ENCODE data around the gene CUTA. TPM values are rescaled to one million over a fixed set of nuclear protein-coding genes. Genes with fewer than 3 reads are reported as not detected.

CUTA gene
- total and polyA plus RNA-seq, 2 of the 13 experiments (the other 11 are each of a cell fraction or from before 2014, with no cell fraction given), result 170 to 180 TPM

DNA sequence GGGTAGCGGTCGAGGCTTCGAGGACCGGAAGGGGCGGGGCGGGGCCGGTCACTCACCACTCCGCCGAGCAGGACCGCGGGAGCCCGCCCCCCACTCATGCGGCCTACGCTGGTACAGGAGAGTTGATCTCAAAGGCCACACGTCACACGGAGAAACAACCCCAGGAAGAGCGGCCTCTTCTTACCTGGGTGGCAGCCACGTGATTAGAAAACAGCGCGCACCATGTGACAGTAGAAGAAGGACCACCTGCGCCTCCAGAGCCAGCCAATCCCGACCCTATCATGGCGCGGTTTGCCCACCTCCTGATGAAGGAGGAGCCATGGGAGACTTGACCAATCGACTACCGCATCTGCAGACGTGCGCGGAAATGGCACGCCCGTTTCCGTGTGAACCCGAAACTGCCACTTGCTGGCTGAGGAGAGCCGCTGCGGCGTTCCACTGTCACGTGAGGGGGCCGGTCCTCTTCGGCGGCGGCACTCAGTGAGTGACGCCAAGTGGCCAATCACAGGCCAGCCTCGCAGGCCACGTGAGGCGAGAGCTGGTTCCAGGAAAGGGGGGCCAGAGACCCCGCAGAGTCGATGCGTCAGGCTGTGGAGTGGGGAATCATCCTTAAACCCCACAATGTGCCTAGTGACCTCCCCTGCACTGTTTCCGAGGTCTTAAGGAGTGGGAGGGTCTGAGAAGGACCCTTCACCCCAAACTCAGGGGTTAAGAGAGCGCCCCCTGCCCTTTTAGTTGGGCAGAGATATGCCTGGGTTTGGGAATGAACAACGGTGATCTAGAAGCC is at the start of gene CUTA (continued):
- peak; percentile 92 for TF ChIP-seq THAP11 (CRISPR knock-in tag; IDR thresholded peaks at IDR 0.05)
- peak; percentile 88 for TF ChIP-seq FOXK2 (IDR thresholded peaks at IDR 0.05)
- TF ChIP-seq ZNF883 (CRISPR knock-in tag; IDR thresholded peaks at IDR 0.05; ENCODE audit: not compliant biosample characterization), result peak; percentile 96
- peak; percentile 92 for TF ChIP-seq ZNF781 (CRISPR knock-in tag; IDR thresholded peaks at IDR 0.05; ENCODE audit: borderline replicate concordance, not compliant biosample characterization)
- no peak for TF ChIP-seq MBNL3 (CRISPR knock-in tag; conservative IDR thresholded peaks at IDR 0.05)
- TF ChIP-seq RFX1 (IDR thresholded peaks at IDR 0.05), result peak; percentile 41; the same call in 1 of the 2 replicates
- 0 out of 2 replicates have a peak, but pooled peaks have one; percentile 65 for TF ChIP-seq ZNF234 (CRISPR knock-in tag; conservative IDR thresholded peaks at IDR 0.05)
- TF ChIP-seq, protein P1, sequence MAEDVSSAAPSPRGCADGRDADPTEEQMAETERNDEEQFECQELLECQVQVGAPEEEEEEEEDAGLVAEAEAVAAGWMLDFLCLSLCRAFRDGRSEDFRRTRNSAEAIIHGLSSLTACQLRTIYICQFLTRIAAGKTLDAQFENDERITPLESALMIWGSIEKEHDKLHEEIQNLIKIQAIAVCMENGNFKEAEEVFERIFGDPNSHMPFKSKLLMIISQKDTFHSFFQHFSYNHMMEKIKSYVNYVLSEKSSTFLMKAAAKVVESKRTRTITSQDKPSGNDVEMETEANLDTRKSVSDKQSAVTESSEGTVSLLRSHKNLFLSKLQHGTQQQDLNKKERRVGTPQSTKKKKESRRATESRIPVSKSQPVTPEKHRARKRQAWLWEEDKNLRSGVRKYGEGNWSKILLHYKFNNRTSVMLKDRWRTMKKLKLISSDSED (CRISPR knock-in tag; IDR thresholded peaks at IDR 0.05), result no peak
- TF ChIP-seq, protein P2, sequence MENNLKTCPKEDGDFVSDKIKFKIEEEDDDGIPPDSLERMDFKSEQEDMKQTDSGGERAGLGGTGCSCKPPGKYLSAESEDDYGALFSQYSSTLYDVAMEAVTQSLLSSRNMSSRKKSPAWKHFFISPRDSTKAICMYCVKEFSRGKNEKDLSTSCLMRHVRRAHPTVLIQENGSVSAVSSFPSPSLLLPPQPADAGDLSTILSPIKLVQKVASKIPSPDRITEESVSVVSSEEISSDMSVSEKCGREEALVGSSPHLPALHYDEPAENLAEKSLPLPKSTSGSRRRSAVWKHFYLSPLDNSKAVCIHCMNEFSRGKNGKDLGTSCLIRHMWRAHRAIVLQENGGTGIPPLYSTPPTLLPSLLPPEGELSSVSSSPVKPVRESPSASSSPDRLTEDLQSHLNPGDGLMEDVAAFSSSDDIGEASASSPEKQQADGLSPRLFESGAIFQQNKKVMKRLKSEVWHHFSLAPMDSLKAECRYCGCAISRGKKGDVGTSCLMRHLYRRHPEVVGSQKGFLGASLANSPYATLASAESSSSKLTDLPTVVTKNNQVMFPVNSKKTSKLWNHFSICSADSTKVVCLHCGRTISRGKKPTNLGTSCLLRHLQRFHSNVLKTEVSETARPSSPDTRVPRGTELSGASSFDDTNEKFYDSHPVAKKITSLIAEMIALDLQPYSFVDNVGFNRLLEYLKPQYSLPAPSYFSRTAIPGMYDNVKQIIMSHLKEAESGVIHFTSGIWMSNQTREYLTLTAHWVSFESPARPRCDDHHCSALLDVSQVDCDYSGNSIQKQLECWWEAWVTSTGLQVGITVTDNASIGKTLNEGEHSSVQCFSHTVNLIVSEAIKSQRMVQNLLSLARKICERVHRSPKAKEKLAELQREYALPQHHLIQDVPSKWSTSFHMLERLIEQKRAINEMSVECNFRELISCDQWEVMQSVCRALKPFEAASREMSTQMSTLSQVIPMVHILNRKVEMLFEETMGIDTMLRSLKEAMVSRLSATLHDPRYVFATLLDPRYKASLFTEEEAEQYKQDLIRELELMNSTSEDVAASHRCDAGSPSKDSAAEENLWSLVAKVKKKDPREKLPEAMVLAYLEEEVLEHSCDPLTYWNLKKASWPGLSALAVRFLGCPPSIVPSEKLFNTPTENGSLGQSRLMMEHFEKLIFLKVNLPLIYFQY (CRISPR knock-in tag; IDR thresholded peaks at IDR 0.05; ENCODE audit: borderline replicate concordance), result 0 out of 2 replicates have a peak, but pooled peaks have one; percentile 10
- TF ChIP-seq, protein P3, sequence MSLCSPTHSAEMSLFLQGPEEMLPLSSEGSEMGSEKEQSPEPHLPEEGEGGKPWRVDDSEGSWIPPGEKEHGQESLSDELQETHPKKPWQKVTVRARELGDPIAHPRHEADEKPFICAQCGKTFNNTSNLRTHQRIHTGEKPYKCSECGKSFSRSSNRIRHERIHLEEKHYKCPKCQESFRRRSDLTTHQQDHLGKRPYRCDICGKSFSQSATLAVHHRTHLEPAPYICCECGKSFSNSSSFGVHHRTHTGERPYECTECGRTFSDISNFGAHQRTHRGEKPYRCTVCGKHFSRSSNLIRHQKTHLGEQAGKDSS (CRISPR knock-in tag; IDR thresholded peaks at IDR 0.05; ENCODE audit: borderline replicate concordance, low read depth), result 0 out of 2 replicates have a peak, but pooled peaks have one; percentile 15
- TF ChIP-seq, protein P4, sequence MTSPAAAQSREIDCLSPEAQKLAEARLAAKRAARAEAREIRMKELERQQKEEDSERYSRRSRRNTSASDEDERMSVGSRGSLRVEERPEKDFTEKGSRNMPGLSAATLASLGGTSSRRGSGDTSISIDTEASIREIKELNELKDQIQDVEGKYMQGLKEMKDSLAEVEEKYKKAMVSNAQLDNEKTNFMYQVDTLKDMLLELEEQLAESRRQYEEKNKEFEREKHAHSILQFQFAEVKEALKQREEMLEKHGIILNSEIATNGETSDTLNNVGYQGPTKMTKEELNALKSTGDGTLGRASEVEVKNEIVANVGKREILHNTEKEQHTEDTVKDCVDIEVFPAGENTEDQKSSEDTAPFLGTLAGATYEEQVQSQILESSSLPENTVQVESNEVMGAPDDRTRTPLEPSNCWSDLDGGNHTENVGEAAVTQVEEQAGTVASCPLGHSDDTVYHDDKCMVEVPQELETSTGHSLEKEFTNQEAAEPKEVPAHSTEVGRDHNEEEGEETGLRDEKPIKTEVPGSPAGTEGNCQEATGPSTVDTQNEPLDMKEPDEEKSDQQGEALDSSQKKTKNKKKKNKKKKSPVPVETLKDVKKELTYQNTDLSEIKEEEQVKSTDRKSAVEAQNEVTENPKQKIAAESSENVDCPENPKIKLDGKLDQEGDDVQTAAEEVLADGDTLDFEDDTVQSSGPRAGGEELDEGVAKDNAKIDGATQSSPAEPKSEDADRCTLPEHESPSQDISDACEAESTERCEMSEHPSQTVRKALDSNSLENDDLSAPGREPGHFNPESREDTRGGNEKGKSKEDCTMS (CRISPR knock-in tag; conservative IDR thresholded peaks at IDR 0.05), result 0 out of 2 replicates have a peak, but pooled peaks have one; percentile 42
- TF ChIP-seq ZSCAN31 (CRISPR knock-in tag; IDR thresholded peaks at IDR 0.05; ENCODE audit: low read depth), result peak; percentile 75
- peak; percentile 84; the same call in 1 of the 2 replicates for TF ChIP-seq SSRP1 (CRISPR knock-in tag; IDR thresholded peaks at IDR 0.05)
- 0 out of 2 replicates have a peak, but pooled peaks have one; percentile 35 for TF ChIP-seq ZNF891 (CRISPR knock-in tag; IDR thresholded peaks at IDR 0.05)
- TF ChIP-seq RAD51 (IDR thresholded peaks at IDR 0.05; ENCODE audit: borderline replicate concordance), result peak; percentile 99
- TF ChIP-seq ESRRA (CRISPR knock-in tag; IDR thresholded peaks at IDR 0.05; ENCODE audit: low read depth), result peak; percentile 73; the same call in 1 of the 2 replicates
- TF ChIP-seq BRD4 (CRISPR knock-in tag; IDR thresholded peaks at IDR 0.05), result peak; percentile 60; the same call in 1 of the 2 replicates
- peak; percentile 17; the same call in 1 of the 2 replicates for TF ChIP-seq JUND (CRISPR knock-in tag; IDR thresholded peaks at IDR 0.05)
- TF ChIP-seq HCFC1 (IDR thresholded peaks at IDR 0.05; ENCODE audit: low read depth, low read length), result peak; percentile 51
- TF ChIP-seq ZSCAN25 (CRISPR knock-in tag; IDR thresholded peaks at IDR 0.05), result peak; percentile 64; the same call in 1 of the 2 replicates
- no peak for TF ChIP-seq ZNF616 (CRISPR knock-in tag; IDR thresholded peaks at IDR 0.05; ENCODE audit: low read depth)

Measured in HepG2 (cell line).